ENCODE results near the gene ARMS2.

ARMS2 gene

DNA sequence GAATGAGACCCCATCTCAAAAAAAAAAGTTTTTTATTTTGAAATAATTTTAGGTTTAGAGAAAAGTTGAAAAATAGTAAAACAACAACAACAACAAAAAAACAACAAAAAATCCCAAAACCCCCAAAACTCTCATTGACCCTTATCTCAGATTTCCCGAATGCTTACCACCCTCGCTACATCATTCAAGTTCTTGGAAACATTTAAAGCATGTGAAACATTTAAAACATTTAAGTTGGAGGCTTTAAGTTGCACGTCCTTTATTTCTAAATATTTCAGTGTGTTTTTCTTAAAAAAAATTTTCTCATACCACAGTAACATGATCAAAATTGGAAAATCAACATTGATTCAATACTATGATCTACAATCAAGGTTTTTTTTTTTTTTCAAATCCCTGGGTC, 382 bp upstream of the ARMS2 start:
- no peak for DNase-seq (ENCODE audit: low spot score)

DNA sequence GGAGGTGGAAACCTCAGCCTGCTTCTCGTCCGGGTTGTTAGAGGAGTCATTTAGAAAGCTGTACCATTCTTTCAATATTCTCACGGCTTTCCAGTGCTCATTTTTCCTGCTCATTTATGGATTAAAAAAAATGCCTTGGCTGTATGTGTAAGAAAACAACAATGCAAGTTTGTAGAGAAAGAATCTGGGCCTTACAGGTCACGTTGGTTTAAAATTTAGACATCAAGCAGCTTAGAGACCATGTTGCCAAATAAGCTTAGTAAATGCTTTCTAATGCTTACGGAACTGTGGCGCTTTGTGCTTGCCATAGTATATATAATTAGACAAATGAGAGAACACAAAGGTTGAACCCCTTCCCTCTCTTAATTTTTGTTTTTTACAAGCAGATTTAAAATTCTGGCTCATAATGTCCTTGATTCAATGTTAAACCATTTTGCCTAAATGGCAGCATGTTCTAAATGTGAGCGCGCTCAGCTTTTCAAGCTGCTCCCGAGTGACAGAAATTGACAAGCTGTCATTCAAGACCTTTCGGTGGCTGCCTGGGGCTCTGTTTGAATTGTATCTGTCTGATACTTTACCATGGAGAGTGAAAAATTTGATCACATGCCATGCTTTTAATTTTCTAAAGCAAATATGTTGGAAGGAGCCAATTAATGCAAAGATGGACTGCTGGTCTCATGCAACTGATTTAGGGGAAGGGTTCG, 1.1 kb downstream of the ARMS2 start:
- DNase-seq (ENCODE audit: low spot score): no peak

DNA sequence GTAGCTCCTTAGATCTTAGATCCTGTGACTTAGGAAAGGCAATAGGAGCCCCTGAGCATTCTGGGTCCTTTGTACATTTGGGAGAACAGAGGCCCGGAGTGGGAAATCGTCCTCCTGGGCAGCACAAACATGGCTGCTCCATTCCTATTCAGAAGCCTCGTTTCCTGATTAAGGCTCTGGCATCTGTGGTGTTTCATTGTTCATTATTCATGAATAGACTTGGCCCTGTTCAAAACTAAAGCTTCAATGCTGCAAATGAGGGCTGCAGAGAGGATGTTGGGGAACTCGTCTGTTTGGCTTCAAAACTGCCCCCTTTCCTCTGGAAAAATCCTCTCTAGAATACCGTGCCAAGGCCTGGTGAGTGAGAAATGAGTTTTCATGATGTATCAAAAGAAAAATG, 3.5 kb downstream of the ARMS2 start:
- no peak for DNase-seq (ENCODE audit: low spot score)

DNA sequence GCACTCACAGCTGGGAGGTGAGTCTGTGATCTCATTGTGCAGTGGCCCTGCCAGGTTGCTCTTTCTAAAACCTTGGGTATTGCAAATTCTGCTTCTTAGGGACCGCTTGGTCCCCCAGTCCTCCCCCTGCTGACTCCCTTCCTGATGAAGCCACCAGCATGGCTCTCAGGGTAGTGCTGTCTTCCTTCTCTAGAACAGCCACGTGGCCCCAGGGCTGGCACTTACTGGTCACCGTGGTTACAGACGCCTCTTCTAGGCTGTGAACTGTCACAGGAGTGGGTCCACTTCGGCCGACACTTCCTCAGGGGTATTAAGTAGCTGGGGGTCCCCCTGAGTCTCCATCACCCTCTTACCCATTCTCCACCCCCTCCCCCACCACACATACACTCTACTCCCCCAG, 4.2 kb downstream of the ARMS2 start:
- DNase-seq (ENCODE audit: low spot score): no peak

DNA sequence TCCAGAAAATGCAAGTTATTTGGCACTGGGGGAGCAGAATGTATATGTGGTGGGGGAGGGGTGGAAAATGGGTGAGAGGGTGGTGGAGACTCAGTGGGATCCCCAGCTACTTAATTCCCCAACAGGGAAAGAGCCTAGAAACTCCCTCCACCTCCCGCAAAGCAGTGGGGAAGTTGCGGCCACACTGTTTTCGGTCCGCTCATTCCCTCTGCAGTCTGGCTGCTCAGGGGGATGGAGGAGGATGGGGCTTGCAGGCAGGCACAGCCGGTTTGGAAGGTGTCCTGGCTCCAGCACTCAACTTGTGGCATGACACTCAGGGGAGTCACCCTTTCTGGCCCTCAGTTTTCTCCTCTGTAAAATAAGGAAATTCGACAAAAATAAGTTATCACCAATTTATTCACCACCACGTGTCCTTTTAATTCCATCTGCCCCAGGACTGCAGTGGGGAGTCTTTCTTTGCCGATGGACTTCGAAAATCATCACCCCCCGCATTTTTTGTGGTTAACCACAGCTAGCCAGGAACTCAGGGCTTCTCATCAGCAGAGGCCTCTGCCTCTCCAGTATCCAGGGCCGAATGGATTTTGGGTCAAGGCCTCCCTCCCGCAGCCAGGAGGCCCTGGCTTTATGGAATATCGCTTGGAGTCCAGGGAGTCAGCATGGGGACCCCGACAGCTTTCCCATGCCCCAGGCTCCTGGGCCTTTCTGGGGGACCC, 5.3 kb downstream of the ARMS2 start:
- DNase-seq (ENCODE audit: low spot score): no peak

DNA sequence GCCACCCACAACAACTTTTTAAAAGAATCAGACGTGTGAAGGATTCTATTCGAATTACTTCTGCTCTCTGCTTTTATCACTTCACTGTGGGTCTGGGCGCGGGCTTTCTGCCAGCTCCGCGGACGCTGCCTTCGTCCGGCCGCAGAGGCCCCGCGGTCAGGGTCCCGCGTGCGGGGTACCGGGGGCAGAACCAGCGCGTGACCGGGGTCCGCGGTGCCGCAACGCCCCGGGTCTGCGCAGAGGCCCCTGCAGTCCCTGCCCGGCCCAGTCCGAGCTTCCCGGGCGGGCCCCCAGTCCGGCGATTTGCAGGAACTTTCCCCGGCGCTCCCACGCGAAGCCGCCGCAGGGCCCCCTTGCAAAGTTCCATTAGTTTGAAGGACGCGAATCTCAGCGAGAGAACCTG, 6.4 kb downstream of the ARMS2 start:
- DNase-seq (ENCODE audit: low spot score): no peak

DNA sequence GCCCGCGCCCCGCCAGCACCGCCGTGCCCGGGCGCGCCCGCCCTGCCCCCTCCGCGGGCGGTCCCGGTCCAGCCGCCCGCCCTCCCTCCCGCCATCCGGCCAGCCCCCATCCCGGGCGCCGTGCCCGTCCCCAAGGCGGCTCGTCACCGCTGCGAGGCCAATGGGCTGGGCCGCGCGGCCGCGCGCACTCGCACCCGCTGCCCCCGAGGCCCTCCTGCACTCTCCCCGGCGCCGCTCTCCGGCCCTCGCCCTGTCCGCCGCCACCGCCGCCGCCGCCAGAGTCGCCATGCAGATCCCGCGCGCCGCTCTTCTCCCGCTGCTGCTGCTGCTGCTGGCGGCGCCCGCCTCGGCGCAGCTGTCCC, 6.9 kb downstream of the ARMS2 start, which contains the start of gene HTRA1:
Gene HTRA1 (plus strand): TSS at position 187 of the 362 bp plus-strand sequence. CDS start 100 bp downstream, at position 287.
- DNase-seq (ENCODE audit: low spot score): no peak

DNA sequence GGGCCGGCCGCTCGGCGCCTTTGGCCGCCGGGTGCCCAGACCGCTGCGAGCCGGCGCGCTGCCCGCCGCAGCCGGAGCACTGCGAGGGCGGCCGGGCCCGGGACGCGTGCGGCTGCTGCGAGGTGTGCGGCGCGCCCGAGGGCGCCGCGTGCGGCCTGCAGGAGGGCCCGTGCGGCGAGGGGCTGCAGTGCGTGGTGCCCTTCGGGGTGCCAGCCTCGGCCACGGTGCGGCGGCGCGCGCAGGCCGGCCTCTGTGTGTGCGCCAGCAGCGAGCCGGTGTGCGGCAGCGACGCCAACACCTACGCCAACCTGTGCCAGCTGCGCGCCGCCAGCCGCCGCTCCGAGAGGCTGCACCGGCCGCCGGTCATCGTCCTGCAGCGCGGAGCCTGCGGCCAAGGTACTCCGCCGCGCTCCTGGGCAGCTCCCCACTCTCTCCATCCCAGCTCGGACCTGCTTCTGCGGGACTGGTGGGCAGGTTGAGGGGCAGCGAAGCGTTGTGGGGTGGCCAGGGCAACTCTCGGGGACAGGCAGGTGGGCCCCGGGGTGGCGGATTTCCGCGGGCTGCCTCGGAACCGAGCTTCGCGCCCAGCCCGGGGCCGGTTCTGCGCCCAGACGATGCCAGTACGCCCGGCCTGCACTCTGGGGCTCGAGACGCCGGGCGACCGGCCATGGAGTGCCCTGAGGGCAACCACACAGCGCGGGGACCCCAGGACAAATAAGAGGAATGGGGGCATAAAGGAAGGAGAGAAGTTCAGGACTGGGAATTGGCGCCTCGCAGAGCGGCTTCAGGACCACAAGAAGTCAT, 7.5 kb downstream of the ARMS2 start:
- no peak for DNase-seq (ENCODE audit: low spot score)

DNA sequence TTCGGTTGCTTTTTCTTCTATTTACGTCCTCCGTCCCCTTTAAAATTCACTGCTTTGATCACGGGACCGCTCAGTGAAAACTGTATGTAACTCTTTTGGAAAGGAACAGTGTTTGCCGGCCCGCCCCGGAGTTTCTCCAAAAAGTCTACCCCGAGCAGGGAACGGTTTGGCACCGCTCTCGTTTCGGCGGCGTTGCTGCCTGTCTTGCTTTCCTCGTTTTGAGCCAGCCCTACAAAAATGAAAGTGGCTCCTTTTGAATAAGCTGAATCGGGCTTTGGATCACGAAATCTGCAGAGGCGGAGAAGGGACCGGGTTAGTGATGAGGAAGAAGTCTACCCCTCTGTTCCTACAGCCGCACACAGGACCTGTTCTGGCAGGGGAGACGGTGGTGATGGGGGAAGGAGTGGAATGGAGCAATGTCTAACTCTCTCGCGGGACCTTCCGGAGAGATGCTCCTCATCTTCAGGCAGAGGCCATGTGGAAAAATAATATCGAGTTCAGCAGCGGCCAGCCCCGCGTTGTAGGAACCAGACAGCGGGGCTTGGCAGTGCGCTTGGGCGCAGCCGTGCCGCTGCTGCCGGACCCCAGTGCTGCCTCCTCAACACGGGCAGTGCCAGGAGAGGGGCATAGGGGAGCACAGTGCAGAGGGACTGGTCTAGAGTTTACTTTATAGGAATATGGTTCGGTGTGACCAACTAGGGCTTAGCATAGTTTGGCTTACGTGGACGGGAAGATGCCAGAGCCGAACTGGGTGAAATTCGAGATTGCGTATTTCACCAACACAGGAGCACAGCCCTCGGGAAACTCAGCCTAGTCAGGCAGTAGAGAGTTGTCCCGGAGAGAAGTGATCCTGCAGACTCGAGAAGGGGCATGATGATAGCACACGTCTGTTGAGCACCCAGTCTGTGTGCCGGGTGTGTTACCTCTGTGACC, 8.3 kb downstream of the ARMS2 start:
- DNase-seq (ENCODE audit: low spot score): no peak

DNA sequence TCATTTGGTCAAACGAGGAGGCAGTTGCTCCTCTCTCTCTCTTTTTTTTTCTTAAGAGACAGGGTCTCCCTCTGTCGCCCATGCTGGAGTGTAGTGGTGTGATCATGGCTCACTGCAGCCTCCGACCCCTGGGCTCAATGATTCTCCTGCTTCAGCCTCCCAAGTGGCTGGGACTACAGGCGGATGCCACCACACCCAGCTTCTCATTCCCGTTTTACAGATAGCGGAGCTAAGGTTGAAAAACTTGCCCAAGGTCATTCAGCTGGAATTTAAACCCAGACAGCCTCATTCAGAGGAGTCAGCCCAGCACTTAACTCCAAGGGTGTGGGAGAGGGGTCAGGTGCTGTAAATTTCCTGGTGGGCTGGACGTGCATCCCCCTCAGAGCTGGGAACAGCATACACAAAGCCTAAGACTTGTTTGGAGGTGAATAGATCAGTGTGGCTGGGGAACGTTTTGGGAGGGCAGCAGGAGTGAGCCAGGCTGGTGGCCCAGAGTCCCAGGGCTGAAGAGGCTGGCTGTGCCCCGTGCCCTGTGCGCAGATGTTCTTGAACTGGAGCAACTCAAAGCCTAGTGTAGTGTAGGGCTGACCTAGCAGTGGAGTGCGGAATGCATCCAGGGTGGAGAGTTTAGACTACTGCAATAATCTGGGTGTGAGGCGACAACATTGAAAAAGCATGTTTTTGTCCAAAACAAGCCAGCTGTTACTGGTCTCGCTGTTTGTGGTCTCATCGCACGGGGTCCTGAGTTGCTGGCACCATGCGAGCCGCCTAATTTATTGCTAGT, 9.2 kb downstream of the ARMS2 start:
- DNase-seq (ENCODE audit: low spot score): no peak

DNA sequence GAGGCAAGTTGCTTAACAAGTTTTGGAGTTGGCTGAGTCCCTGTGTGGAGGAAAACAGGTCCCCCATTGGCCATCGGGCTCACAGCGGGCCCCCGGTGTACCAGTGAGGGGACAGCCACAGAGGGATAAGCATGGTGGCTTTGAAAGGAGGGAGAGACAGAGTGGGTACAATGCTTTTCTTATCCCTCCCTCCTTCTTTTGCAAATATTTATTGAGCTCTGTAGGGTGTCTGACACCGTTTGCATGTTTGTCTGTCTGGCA, 9.7 kb downstream of the ARMS2 start:
- DNase-seq (ENCODE audit: low spot score): no peak

DNA sequence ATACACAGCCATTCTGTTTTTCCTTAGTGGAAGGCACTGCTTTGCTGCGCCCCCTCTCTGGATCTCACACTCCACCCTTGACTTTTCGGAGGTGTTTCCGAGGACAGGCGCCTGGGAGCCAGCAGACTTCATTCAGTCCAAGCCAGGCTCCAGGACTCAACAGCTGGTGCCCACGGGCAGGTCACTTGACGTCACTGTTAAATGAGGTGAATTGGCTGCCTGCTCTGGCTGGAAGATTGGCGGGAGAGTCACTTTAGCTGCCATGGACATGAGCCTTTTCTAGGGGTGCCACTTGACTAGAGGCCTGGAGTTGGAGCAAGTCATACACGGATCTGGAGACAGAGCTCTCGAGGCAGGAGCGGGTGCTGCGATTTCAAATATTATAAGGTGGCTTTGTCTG, 10.1 kb downstream of the ARMS2 start:
- DNase-seq (ENCODE audit: low spot score): no peak

DNA sequence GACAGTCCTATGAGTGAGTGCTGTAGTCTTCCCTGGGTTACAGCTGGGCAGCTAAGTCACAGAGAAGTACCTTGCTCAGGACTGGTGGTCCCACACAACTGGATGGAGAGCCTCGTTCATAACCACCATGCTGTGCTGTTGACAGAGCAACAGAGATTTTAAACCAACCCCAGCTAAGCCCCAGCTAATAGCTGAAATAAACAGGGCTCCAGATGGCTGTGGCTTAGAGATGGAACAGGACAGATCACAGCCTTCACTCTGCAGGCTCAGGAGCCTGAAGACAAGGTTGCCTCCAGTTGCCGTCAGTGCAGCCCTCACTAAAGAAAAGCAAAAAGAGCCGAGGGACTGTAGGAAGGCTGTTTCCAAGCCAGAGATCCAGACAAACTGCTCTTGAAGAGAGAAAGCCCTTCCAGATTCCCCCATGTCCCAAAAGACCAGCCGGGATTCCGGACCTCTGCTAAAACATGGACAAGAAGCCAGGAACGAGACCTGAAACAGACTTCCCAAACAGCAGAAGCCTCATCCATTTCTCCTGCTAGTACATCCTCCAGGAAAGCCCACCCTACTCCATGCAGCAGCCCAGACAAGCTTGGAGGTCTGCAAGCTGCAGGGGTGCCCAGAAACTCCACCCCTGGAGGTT, 11.1 kb downstream of the ARMS2 start:
- DNase-seq (ENCODE audit: low spot score): no peak

DNA sequence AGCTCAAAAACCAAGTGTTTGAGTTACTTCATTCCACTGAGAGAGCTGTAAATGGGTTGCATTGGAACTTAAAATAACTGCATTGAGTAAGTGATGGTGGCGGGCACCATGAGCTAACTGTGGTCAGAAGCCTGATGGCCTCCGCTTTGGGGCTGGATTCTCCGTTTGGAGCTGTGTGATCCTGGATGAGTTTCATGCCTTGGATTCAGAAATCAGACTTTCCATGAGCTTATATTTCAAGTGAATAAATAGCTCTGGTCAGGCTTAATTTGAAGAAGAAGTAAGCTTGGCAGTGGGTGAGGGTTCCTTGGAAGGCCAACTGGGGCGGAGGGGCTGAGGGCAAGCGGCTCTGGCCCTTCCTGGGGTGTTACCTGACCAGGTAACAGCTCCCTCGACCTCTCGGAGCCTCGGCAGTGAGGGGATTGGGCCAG, 12.5 kb downstream of the ARMS2 start:
- DNase-seq (ENCODE audit: low spot score): no peak

DNA sequence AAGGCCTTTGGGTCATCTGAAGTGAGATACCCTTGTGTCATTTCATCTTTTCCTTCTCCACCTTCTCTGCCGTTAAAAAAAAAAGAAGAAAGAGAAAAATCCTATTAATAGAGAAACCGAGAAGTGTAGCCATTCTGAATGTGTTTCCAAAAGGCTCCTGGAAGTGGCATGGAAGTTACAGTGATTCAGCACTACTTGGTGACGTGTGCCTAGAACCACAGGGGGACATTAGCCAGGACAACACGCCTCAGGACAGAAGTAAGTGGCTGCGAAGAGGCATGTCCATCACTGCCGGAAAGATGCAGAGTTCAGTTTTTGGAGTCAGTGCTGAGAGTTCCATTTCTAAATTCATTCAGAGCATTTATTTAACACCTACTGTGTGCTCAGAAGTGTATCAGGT, 13.2 kb downstream of the ARMS2 start:
- DNase-seq (ENCODE audit: low spot score): no peak

DNA sequence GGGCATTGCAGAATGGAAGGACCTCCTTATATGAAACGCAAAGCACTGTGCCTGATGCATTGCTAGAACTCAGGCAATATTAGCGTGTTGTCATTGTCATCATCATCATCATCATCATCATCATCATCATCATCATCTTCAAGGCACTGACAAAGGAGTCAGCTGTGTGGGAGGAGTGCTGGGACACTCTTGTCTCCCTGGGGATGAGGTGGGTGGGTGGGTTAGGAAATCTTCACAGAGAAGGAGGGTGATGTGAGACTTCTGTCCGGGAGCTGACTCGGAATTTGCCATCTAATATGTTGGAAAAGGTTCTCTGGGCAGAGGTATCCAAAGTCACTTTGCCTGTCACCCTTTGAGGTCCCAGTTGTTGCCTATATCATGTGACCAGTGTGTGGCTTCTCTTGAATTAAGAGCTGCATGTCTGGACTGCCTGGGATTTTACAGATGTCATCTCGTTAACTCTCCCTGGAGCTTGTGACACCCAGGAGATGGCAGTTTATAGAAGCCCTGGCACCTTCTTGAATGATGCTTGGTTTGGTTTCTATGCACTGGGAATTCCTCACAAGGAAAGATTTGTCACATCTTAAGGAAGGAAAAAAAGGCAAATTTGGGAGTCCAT, 14.0 kb downstream of the ARMS2 start:
- DNase-seq (ENCODE audit: low spot score): no peak

DNA sequence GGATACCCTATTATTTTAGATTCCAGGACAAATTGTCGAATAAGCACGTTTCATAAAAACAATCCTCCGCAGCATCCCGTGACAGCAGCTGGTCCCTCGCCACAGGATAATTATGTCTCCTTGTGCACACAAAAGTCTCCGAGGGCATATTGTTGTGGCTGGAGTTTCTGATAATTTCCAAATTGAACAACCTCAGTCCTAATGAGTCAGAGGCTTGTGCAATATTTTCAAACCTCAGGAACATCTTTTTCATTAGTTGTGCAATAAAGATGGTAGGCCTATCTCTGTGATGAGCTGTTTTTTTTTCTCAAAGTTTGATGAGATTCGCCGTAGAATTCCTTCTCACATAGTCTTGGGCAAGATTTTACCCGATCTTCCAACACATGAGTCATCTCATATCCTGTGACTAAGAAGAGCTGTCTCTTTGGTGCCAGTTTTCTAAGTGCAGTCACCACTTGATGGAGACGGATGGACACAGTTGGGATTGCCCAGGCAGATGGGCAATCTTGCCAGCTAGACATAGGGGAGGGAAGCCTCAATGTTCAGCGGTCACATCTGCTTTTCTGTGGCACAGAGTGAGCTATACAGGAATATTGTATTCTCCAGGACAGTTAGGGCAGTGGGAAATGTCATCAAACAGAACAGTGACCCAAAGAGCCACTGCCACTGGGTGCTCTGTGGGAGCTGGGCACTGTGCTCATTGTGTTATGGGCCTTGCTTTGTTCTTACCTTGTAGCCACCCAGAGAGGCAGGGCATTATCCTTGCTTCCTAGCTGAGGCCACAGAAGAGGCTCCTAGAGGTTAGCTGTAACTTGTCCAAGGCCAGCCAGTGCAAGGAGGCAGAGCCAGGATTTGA, 14.7 kb downstream of the ARMS2 start:
- DNase-seq (ENCODE audit: low spot score): peak; percentile 86

DNA sequence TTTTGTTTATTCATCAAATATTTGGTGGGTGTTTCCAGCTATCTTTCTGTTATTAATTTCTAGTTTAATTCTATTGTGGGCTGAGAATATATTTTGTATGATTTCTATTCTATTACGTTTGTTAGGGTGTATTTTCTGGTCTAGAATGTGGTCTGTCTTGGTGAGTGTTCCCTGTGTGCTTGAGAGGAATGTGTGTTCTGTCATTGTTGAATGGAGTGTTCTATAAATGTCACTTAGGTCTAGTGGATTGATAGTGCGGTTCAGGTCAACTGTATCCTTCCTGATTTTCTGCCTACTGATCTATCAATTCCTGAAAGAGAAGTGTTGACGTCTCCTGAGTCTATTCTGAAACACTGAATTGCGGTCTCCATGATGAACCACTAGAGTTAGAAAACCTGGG, 15.4 kb downstream of the ARMS2 start:
- DNase-seq (ENCODE audit: low spot score): no peak

DNA sequence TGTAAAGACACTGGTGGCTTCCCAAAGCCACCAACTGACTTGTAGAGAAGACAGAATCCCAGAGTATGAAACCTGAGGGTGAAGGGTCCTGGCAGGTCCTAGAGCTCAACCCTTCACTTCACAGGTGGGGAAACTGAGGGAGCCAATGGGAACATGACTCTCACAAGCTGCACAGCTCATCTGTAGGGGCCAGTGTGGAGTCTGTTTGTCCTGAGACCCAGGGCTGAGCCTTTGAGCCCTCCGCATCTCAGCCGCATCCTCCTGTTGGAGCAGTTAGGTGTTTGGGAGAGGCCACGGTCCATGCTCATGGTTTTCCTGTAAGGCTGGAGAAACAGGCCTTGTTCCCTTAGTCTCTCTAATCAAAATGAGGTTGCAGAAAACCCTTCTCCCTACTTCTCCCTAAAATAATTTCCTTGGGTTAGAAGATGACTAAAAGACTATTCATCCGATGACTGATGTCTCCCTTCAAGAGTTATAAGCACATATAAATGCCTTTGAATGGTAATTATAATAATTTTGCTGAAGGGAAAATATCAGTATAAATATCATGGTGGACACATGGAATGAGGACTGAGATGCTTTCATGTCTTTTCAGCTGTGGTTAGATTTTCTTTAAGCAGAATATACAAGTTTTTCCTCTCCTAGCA, 17.2 kb downstream of the ARMS2 start:
- DNase-seq (ENCODE audit: low spot score): no peak
